Activated T-helper 1 cell treated with anti-CD3 and anti-CD28 coated beads, Interleukin-2, amount 50 U/mL, for 16 hours (primary cell): Measurements from ENCODE around the gene SLC2A2.

Source experiments
- DNase-seq, 2 donors: peaks; one replicate each; pipeline ENCODE4 v3.0.0-alpha.2; 2020; ENCODE audit warnings: low read depth in 1 of 2, low spot score in 1 of 2

Gene SLC2A2

DNA sequence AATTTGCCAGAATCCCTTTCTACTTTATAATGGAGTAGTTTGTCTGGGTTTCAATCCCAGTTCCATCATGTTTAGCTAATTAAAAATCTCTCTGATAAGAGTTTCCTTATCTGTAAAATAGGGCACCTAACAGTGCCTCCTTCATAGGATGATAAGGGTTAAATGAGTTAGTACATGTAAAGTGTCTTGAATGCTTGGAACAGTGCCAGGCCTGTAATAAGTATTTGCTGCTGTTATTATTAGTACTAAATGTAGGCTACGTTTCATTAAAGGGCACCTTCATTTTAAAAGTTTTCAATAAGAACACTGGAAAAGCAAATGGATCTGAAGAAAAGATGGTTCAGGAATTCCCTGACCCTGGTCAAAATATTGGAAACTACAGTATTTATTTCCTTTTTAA lies 11.8 kb upstream of the SLC2A2 start:
- DNase-seq, result no peak

- DNase-seq, result no peak
Measured at GRCh38 chr3:171028779-171029232, 2.3 kb upstream of the SLC2A2 start.

DNA sequence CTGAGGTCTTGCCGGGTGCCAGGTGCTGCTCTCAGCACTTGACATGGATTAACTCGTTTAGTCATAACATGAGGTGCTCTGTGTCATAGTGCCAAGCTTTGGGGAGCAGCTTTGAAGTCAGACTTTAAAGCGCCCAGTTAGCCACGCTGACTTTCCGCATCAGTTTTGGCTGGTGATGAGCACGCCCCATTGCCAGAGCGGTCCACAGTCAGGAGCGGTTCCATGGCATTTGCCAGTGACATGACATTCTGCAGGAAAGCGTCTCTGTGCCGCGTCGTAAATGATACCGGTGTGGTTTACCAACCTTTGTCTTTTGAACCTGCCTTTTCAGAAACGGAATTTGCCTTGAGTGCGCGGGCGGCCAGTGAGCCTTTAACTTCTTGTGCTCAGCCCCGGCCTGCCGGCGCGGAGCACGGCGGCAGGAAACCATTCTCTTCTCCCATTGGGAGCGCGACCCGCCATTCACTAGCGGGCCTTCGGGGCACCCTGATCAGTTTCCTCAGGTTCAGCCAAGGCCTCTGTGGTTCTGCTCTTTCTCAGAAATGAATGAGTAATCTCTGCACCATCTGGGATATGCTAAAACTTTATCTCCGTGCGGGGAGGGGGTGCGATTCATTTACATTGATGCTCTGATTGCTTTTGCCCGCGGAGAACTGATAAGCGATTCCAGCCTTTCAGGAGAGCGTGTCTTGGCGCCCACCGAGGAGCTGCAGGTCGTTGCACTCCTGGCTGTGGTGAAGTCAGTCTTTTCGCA lies 1.7 kb upstream of the SLC2A2 start:
- DNase-seq, result peak; percentile 1 to 6

DNA sequence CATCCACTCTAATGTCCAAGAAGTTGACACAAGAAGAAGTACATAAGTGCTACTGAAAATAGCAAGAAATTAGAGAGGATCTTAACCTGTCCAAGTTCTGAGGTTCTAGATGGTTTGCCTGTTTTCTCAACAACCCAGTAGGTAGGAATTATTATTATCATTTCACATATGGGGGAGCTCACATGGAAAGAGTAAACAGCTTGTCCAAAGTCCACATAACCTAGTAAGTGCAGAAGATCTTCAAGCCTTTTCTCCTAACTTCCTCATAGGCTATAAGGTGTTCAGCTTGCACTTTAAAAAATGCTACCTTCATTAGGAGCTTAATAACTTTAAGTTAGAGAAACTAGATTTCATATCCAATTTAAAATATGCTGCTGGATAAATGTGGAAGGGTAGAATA lies 3.0 kb downstream of the SLC2A2 start:
- no peak for DNase-seq

DNA sequence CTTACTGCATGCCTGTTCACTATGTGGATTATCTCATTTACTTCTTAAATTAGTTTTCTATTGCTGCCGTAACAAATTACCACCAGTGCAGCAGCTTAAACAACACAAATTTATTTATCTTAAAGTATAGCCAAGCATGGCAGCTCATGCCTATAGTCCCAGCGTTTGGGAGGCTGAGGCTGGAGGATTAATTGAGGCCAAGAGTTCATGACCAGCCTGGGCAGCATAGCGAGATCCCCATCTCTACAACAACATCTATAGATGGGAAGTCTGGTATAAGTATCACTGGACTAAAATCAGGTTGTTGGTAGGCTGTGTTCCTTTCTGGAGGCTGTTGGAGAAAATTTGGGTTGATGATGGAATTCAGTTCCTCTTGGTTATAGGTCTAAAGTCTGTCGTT lies 5.1 kb downstream of the SLC2A2 start:
- DNase-seq, result no peak

DNA sequence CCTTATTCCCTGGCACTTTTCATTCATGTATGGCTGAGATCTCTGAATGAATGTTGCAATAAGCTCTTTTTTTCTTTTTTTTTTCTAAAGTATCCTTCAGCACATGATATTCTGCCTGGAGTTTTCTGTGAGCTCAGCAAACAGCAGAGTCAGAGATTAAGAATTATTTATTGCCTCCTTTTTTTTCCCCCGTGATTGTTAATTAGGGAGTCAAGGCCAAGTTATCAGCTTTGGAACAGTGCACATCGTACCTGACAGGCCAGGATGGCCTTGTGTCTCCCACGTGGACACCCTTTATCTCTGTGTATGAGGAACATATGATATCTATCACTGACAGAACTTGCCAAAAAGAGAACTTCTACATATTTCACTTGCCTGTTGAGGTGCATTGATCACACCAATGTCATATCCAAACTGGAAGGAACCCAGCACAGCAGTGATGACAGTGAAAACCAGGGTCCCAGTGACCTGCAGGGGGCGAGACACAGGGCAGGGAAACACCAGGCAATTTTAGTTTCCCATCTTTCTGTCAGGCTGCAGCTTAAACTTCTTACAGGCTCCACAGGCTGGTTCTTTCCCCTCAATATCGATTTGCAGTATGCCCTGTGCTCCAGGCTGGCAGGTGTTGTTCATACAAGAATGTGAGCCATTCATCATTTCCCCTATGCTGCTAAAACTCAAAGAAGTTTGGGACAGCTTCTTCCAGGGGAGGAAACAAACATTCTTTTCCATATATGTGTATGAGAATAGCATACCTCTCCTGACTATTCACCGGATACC lies 8.2 kb downstream of the SLC2A2 start:
- no peak for DNase-seq

- DNase-seq, result no peak
Measured at GRCh38 chr3:171013822-171014748, 12.4 kb downstream of the SLC2A2 start.

- no peak for DNase-seq
Measured at GRCh38 chr3:171011873-171012336, 14.6 kb downstream of the SLC2A2 start.

GRCh38 chr3:171011109-171011872 lies 15.2 kb downstream of the SLC2A2 start:
- DNase-seq, result no peak

- no peak for DNase-seq
Measured at GRCh38 chr3:171007316-171007715, 19.2 kb downstream of the SLC2A2 start.

GRCh38 chr3:171005648-171006047 lies 20.9 kb downstream of the SLC2A2 start:
- no peak for DNase-seq

DNA sequence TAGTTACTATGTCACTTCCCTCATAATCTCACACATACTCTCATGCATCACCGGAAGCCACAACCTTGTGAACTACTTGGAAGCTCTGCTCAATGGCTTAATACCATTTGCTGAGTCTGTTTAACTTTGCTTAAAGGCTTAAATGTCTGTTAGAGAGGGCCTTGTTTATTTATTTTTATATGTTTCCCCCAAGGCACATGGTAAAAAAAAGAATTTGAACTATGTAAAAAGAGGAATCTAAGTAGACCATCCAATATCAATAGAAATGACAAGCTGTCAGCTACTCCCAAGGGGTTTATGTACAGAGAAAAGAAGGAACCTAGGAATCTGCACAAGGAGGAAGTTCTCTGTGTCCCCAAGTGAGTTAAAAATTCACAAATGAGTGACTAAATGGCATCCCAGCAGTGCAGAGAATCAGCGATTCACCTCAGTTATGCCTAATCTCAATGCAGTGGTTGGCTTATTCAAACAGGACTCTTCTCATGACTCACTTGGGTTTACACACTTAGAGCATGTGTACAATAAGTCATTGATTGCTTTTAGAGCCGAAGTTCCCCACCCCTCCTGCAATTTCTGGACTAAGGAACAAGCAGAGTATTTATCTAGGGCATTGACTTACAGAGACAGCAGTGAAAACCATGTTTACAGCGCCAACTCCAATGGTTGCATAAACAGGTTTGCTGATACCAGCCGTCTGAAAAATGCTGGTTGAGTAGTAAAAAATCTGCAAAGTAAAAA lies 24.4 kb downstream of the SLC2A2 start:
- no peak for DNase-seq

DNA sequence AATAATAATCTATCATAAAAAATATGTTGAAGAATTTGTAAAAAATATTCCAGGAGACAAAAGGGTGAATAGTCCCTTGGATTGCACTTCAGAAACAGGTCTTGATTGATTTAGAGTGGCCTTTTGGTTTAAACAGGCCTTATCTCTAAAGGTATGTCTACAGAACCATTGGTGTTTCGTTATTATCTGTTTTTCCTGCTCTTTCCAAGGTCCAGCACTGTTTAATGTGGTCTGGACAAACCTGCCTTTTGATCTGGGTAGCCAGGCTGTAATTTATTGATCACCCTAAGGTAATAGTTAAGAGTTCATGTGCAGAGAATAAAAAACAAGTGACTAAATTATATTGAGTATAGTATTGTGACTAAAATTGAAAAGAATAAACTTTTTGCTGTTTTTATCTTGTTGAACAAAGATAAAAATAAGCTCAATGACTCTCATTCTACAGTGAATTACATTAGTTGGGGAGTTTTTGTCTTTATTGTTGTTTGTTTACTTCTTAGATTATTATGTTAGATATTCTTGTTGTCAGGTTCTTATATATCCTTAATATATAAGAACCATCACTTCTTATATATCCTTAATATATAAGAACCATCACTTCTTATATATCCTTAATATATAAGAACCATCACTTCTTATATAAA lies 25.1 kb downstream of the SLC2A2 start:
- no peak for DNase-seq

DNA sequence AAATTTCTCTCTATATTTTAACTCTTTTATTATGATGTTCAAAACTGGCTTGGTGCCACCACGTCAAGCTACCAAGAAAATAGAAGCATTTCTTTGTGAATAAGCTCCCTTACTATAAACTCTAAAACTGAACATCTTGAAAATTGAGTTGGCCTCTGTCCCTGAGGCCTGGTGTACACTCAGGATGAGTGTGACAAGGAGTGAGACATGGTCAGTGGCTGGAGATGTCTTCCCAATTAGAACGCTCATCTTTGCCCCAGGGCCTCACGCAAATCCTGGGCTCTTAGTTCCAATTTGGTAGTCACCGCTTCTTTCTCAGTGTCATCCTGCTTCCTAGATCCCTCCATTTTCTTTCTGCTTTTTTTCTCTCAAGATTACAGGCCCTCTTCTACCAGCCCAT lies 26.2 kb downstream of the SLC2A2 start:
- no peak for DNase-seq

GRCh38 chr3:170999737-171000242 lies 26.7 kb downstream of the SLC2A2 start:
- no peak for DNase-seq

- DNase-seq, result no peak
Measured at GRCh38 chr3:170997961-170998913, 28.3 kb downstream of the SLC2A2 start.

DNA sequence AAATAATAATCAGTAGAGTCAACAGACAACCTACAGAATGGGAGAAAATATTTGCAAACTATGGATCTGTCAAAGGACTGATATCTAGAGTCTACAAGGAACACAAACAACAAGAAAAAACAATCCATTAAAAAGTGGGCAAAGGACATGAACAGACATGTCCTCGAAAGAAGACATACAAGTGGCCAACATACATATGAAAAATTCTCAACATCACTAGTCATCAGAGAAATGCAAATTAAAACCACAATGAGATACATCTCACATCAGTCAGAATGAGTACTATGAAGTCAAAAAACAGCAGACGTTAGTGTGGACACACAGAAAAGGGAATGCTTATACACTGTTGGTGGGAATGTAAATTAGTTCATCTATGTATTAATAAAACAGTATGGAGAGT lies 33.7 kb downstream of the SLC2A2 start:
- no peak for DNase-seq

- DNase-seq, result no peak
Measured at GRCh38 chr3:170991664-170992063, 34.9 kb downstream of the SLC2A2 start.
